A549 (cell line): ENCODE data around the gene CDH4. TPM values are rescaled to one million over a fixed set of nuclear protein-coding genes. Genes with fewer than 3 reads are reported as not detected.

ENCODE experiments used
- ATAC-seq, 2 experiments: fragments of 200-7000 bp in 1 of 2; fragments of >200 bp in 1 of 2; cut with Nextera tagmentation in 1 of 2; cut with Tn5 transposase in 1 of 2; 3 replicates each; pipeline versions ENCODE4 v1.8.0 to v1.9.1; 2018 to 2020; ENCODE audit warnings: mild to moderate bottlenecking in 1 of 2, moderate library complexity in 1 of 2
- CTCF ChIA-PET: fragments of 300-600 bp; sonication (Branson Sonifier 250); formaldehyde crosslinking; extraction: SDS; loops from one replicate; lab custom pipeline; 2021; ENCODE audit warnings: antibody characterized with exemption, inconsistent platforms; lab: Yijun Ruan, JAX
- POLR2A ChIA-PET: fragments of 350-600 bp; formaldehyde crosslinking; extraction: SDS; loops from one replicate; lab custom pipeline; 2021; ENCODE audit warnings: antibody characterized with exemption, inconsistent platforms; lab: Yijun Ruan, JAX
- DNase-seq, 2 experiments: peaks; one replicate each; pipeline versions ENCODE4 v3.0.0 to v3.0.0-alpha.2; 2011 to 2016; ENCODE audit warnings: low read depth in 1 of 2, low spot score in 1 of 2
- FAIRE-seq: peaks from 2 replicates; lab custom pipeline; 2011; peaks lifted over from hg19 to GRCh38; lab: Jason Lieb, UNC
- H3K27ac ChIP-seq, 2 experiments: fragments of >200 bp; sonication (Bioruptor Twin); formaldehyde crosslinking; 3 replicates each; pipeline ENCODE4 v1.5.1; 2016 to 2017
- H3K4me1 ChIP-seq: fragments of >200 bp; sonication (Bioruptor Twin); formaldehyde crosslinking; 3 replicates; pipeline ENCODE4 v1.6.1; 2016
- H3K4me2 ChIP-seq: fragments of >200 bp; sonication (Bioruptor Twin); formaldehyde crosslinking; 3 replicates; pipeline ENCODE4 v1.6.1; 2016
- H3K4me3 ChIP-seq: fragments of >200 bp; sonication (Bioruptor Twin); formaldehyde crosslinking; 3 replicates; pipeline ENCODE4 v1.5.1; 2016
- H3K9me3 ChIP-seq: fragments of >200 bp; sonication (Bioruptor Twin); formaldehyde crosslinking; 3 replicates; pipeline ENCODE4 v1.6.1; 2016
- ATOH8 ChIP-seq: fragments of 250-450 bp; sonication (Bioruptor Pico); IDR thresholded peaks from 2 replicates; pipeline ENCODE4 v1.5.0; 2020; ENCODE audit warnings: low read depth, mild to moderate bottlenecking, moderate library complexity
- BCL3 ChIP-seq: fragments of >200 bp; sonication (Bioruptor Twin); formaldehyde crosslinking; IDR thresholded peaks from 3 replicates; pipeline ENCODE4 v1.6.1; 2016
- CBX2 ChIP-seq: fragments of 200-600 bp; sonication (generic); IDR thresholded peaks from 2 replicates; pipeline ENCODE4 v1.6.1; 2016; ENCODE audit warnings: low read depth, mild to moderate bottlenecking, borderline replicate concordance
- CTCF ChIP-seq: fragments of >200 bp; sonication (Bioruptor Twin); formaldehyde crosslinking; IDR thresholded peaks from 3 replicates; pipeline ENCODE4 v1.5.1; 2016
- EHF ChIP-seq: fragments of 250-450 bp; sonication (Bioruptor Pico); IDR thresholded peaks from 2 replicates; pipeline ENCODE4 v1.5.0; 2020; ENCODE audit warnings: mild to moderate bottlenecking
- EP300 ChIP-seq, 2 experiments: fragments of >200 bp; sonication (Bioruptor Twin); formaldehyde crosslinking; IDR thresholded peaks; 2 replicates in 1 of 2; 3 replicates in 1 of 2; pipeline ENCODE4 v1.6.1; 2016 to 2017
- FOSL2 ChIP-seq, 2 experiments: fragments of 450-650 bp in 1 of 2; fragments of >200 bp in 1 of 2; sonication (Bioruptor Twin) in 1 of 2; formaldehyde crosslinking; IDR thresholded peaks; 2 replicates each; pipeline versions ENCODE4 v1.5.0 to v1.6.1; 2016 to 2020; ENCODE audit warnings: mild to moderate bottlenecking in 1 of 2, moderate library complexity in 1 of 2
- GATA3 ChIP-seq: IDR thresholded peaks from 2 replicates; pipeline ENCODE4 v1.6.1; 2012; ENCODE audit warnings: borderline replicate concordance
- HOXA7 ChIP-seq: fragments of 250-450 bp; sonication (Bioruptor Pico); IDR thresholded peaks from 2 replicates; pipeline ENCODE4 v1.5.0; 2020; ENCODE audit warnings: mild to moderate bottlenecking, moderate library complexity
- KDM5A ChIP-seq: fragments of 200-600 bp; sonication (generic); IDR thresholded peaks from 2 replicates; pipeline ENCODE4 v1.6.1; 2016; ENCODE audit warnings: antibody characterized with exemption, mild to moderate bottlenecking
- MYC ChIP-seq: IDR thresholded peaks from 2 replicates; pipeline ENCODE4 v1.6.1; 2012; ENCODE audit warnings: mild to moderate bottlenecking, inconsistent platforms, low read length, improper control_type of control experiment, borderline replicate concordance
- NPAS2 ChIP-seq: fragments of 250-450 bp; sonication (Bioruptor Pico); IDR thresholded peaks from 2 replicates; pipeline ENCODE4 v1.8.0; 2022; ENCODE audit warnings: mild to moderate bottlenecking, moderate library complexity, borderline replicate concordance
- NR3C1 ChIP-seq: fragments of >200 bp; sonication (Bioruptor Twin); formaldehyde crosslinking; IDR thresholded peaks from 3 replicates; pipeline ENCODE4 v1.6.1; 2017
- PBX3 ChIP-seq: IDR thresholded peaks from 2 replicates; pipeline ENCODE4 v1.6.1; 2012
- PHF8 ChIP-seq: fragments of 200-600 bp; sonication (generic); IDR thresholded peaks from 2 replicates; pipeline ENCODE4 v1.6.1; 2016; ENCODE audit warnings: low read depth, mild to moderate bottlenecking, antibody characterized with exemption, moderate library complexity, borderline replicate concordance
- RAD21 ChIP-seq, 2 experiments: fragments of >200 bp in 1 of 2; sonication (Bioruptor Twin) in 1 of 2; formaldehyde crosslinking in 1 of 2; IDR thresholded peaks in 1 of 2; conservative IDR thresholded peaks in 1 of 2; 2 replicates in 1 of 2; 3 replicates in 1 of 2; pipeline ENCODE4 v1.6.1; 2012 to 2018; ENCODE audit warnings: inconsistent platforms in 1 of 2
- USF2 ChIP-seq: fragments of 450-650 bp; IDR thresholded peaks from 2 replicates; pipeline ENCODE4 v1.6.1; 2014; ENCODE audit warnings: antibody characterized with exemption
- WGBS: methylation state at CpG from one replicate; pipeline ENCODE4 v1.1.6; 2017; ENCODE audit errors: missing lambda C conversion rate; 5-methylcytosine and 5-hydroxymethylcytosine counted together
- polyA plus RNA-seq, 4 experiments: library from polyadenylated mRNA; depleted of rRNA in 3 of 4; stranded (reverse); fragments of >200 nt; fragmentation: RNase III in 1 of 4; extraction: RNeasy Plus Mini Kit Qiagen cat#74134 plus additional on column Dnase treatment in 1 of 4; gene quantifications; 2 replicates in 3 of 4; 3 replicates in 1 of 4; pipeline ENCODE4 v1.2.3, GENCODE V29; 2011 to 2017
- TF ChIP-seq, protein P1 (sequence below): IDR thresholded peaks from 2 replicates; pipeline ENCODE4 v1.6.1; 2012; ENCODE audit warnings: low read depth, borderline replicate concordance

Gene CDH4
- polyA plus RNA-seq, 2 of the 4 experiments (the other 2 are of a cell fraction): 3.4 to 10.3 TPM

DNA sequence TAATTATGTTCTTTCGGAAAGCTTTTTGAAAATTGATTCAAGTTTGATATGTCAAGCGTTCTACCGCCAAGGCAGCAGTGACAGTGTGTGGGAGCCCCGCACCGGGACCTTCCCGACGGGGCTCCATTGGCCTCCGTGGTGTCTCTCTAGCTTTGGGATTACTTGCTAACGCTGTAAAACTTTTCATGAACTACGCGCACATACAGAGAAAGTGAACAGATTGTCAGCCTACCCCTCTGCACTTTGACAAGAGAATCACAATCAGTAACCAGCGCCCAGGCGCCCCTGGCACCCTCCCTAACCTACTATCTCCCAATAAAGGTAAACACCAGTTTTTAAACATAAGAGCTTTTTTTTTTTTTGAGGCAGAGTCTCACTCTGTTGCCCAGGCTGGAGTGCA, 274.8 kb downstream of the CDH4 start:
- CTCF ChIA-PET: interaction anchor here (0.6 kb wide), 1 partner anchor 340 kb away, joined by 3 read pairs; no protein-coding TSS in a partner anchor
- FAIRE-seq: no peak

More for the DNA sequence above, 274.8 kb downstream of the CDH4 start:
- Histone ChIP-seq H3K4me1 (no peaks in the 10 kb centered on the region), H3K4me2 (no peak overlapping the region), H3K27ac (no peak overlapping the region), H3K4me3 (no peak overlapping the region), H3K9me3 (no peaks in the 10 kb centered on the region)
- DNase-seq (no peak), ATAC-seq (no peak)
- 87% methylated on average over 13 of the region's 13 CpGs for WGBS
- POLR2A ChIA-PET: no interaction called here
- no peak for TF ChIP-seq NPAS2 (CRISPR knock-in tag)
- TF ChIP-seq ATOH8 (CRISPR knock-in tag): no peak
- TF ChIP-seq GATA3: no peak
- no peak for TF ChIP-seq EHF (CRISPR knock-in tag)
- no peak for TF ChIP-seq CBX2
- TF ChIP-seq PBX3: no peak
- no peak for TF ChIP-seq KDM5A
- no peak for TF ChIP-seq NR3C1
- TF ChIP-seq HOXA7: no peak
- TF ChIP-seq RAD21 (conservative IDR thresholded peaks at IDR 0.05 in 1 of 2, IDR thresholded peaks at IDR 0.05 in 1 of 2): no peak
- no peak for TF ChIP-seq BCL3
- TF ChIP-seq EP300 (IDR thresholded peaks at IDR 0.05): no peak
- no peak for TF ChIP-seq CTCF
- TF ChIP-seq, protein P1, sequence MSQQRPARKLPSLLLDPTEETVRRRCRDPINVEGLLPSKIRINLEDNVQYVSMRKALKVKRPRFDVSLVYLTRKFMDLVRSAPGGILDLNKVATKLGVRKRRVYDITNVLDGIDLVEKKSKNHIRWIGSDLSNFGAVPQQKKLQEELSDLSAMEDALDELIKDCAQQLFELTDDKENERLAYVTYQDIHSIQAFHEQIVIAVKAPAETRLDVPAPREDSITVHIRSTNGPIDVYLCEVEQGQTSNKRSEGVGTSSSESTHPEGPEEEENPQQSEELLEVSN: no peak
- no peak for TF ChIP-seq USF2
- TF ChIP-seq FOSL2 (IDR thresholded peaks at IDR 0.05): no peak
- no peak for TF ChIP-seq FOSL2 (CRISPR knock-in tag; IDR thresholded peaks at IDR 0.05)
- TF ChIP-seq MYC: no peak
- no peak for TF ChIP-seq PHF8
